ENCODE results near the gene SPTBN2. TPM values are rescaled to one million over a fixed set of nuclear protein-coding genes. Genes with fewer than 3 reads are reported as not detected.
A peak's percentile ranks its signal among the peaks of the same experiment; 100 is the strongest.

The SPTBN2 gene
- total RNA-seq, 2 experiments from 2014 or later, result 1.4 to 1.8 TPM

GRCh38 chr11:66720899-66721470, 8.0 kb downstream of the SPTBN2 start:
- Mint-ChIP-seq H3K4me1 (ENCODE audit: low read depth) (peaks cover 8% of the 10 kb centered on the region), H3K4me3 (no peak overlapping the region), H3K9me3 (no peaks in the 10 kb centered on the region), H3K27me3 (peaks cover 39% of the 10 kb centered on the region), H3K36me3 (ENCODE audit: low read depth) (no peaks in the 10 kb centered on the region), H3K27ac (no peak overlapping the region)
- DNase-seq, result no peak
- ChIA-PET CTCF (no interaction called here), POLR2A (no interaction called here)
- ATAC-seq, result no peak
- no peak for TF ChIP-seq CTCF (IDR thresholded peaks at IDR 0.05)
- intact Hi-C loops (cut with micrococcal nuclease), result no loop called here

- Mint-ChIP-seq H3K36me3 (ENCODE audit: low read depth) (no peaks in the 10 kb centered on the region), H3K27ac (no peak overlapping the region)
- intact Hi-C loops (cut with micrococcal nuclease), result no loop called here
These were observed 8.7 kb downstream of the SPTBN2 start for GRCh38 chr11:66720223-66720898.

GRCh38 chr11:66719111-66719872, 9.7 kb downstream of the SPTBN2 start:
- Mint-ChIP-seq H3K27ac (no peak overlapping the region), H3K27me3 (peaks cover 25% of the 10 kb centered on the region), H3K4me3 (no peak overlapping the region), H3K9me3 (no peaks in the 10 kb centered on the region), H3K36me3 (ENCODE audit: low read depth) (no peaks in the 10 kb centered on the region), H3K4me1 (ENCODE audit: low read depth) (peaks cover 8% of the 10 kb centered on the region)
- POLR2A ChIA-PET, result interaction anchor here (1.6 kb wide), 1 partner anchor 124 kb away, joined by 4 read pairs; the partner anchor contains the start of gene RCE1
- intact Hi-C loops (cut with micrococcal nuclease), result no loop called here
- no peak for ATAC-seq
- TF ChIP-seq CTCF (IDR thresholded peaks at IDR 0.05), result no peak
- no peak for DNase-seq
- CTCF ChIA-PET, result no interaction called here

More at GRCh38 chr11:66720223-66720898, 8.7 kb downstream of the SPTBN2 start:
- no peak for TF ChIP-seq CTCF (IDR thresholded peaks at IDR 0.05)
- ChIA-PET CTCF (no interaction called here), POLR2A (no interaction called here)
- Mint-ChIP-seq H3K9me3 (no peaks in the 10 kb centered on the region), H3K27me3 (peaks cover 33% of the 10 kb centered on the region), H3K4me3 (no peak overlapping the region), H3K4me1 (ENCODE audit: low read depth) (peaks cover 8% of the 10 kb centered on the region)
- peak; percentile 91 for ATAC-seq
- peak; percentile 81 for DNase-seq

- H3K4me3 Mint-ChIP-seq, result no peak overlapping the region
- POLR2A ChIA-PET, result interaction anchor here (1.6 kb wide), 1 partner anchor 125 kb away, joined by 4 read pairs; the partner anchor contains the start of gene RCE1
- no peak for ATAC-seq
- TF ChIP-seq CTCF (IDR thresholded peaks at IDR 0.05), result no peak
- H3K27ac Mint-ChIP-seq, result no peak overlapping the region
- H3K9me3 Mint-ChIP-seq, result no peaks in the 10 kb centered on the region
- peaks cover 8% of the 10 kb centered on the region for H3K4me1 Mint-ChIP-seq (ENCODE audit: low read depth)
- CTCF ChIA-PET, result no interaction called here
- peaks cover 26% of the 10 kb centered on the region for H3K27me3 Mint-ChIP-seq
- intact Hi-C loops (cut with micrococcal nuclease), result no loop called here
- DNase-seq, result no peak
- no peaks in the 10 kb centered on the region for H3K36me3 Mint-ChIP-seq (ENCODE audit: low read depth)
These were observed 10.6 kb downstream of the SPTBN2 start for GRCh38 chr11:66718320-66718971.
